Chondrocyte (in vitro differentiated cells): ENCODE measurements around the gene CPPED1. TPM values are rescaled to one million over a fixed set of nuclear protein-coding genes. Genes with fewer than 3 reads are reported as not detected.

Experiments
- DNase-seq: peaks from one replicate; pipeline ENCODE4 v3.0.0; 2021; ENCODE audit warnings: mixed read lengths, low spot score
- H3K27ac Mint-ChIP-seq: one replicate; pipeline ENCODE4 v1.8.0; 2021; ENCODE audit warnings: mild to moderate bottlenecking, moderate library complexity, mixed read lengths; ENCODE audit not compliant: unreplicated experiment
- H3K27me3 Mint-ChIP-seq: 2 replicates; pipeline ENCODE4 v1.8.0; 2021; ENCODE audit warnings: low read depth, mixed read lengths
- H3K36me3 Mint-ChIP-seq: 2 replicates; pipeline ENCODE4 v1.8.0; 2021; ENCODE audit warnings: low read depth, mixed read lengths
- H3K4me1 Mint-ChIP-seq: 2 replicates; pipeline ENCODE4 v1.8.0; 2021; ENCODE audit warnings: low read depth, mild to moderate bottlenecking, mixed read lengths
- H3K4me3 Mint-ChIP-seq: one replicate; pipeline ENCODE4 v1.8.0; 2021; ENCODE audit warnings: mild to moderate bottlenecking, moderate library complexity, mixed read lengths; ENCODE audit not compliant: unreplicated experiment
- H3K9me3 Mint-ChIP-seq: 2 replicates; pipeline ENCODE4 v1.8.0; 2021; ENCODE audit warnings: low read depth, mixed read lengths
- total RNA-seq: library from RNA; stranded (reverse); gene quantifications from 3 replicates; pipeline ENCODE4 v1.2.1, GENCODE V29; 2021
- TF ChIP-seq, protein P1 (sequence below): fragments of 200-600 bp; sonication (generic); IDR thresholded peaks from 2 replicates; pipeline ENCODE4 v1.5.0; 2021; ENCODE audit warnings: antibody characterized with exemption, mild to moderate bottlenecking, moderate library complexity

Gene CPPED1
- total RNA-seq, 1 donor from 2014 or later = 18.1 TPM

DNA sequence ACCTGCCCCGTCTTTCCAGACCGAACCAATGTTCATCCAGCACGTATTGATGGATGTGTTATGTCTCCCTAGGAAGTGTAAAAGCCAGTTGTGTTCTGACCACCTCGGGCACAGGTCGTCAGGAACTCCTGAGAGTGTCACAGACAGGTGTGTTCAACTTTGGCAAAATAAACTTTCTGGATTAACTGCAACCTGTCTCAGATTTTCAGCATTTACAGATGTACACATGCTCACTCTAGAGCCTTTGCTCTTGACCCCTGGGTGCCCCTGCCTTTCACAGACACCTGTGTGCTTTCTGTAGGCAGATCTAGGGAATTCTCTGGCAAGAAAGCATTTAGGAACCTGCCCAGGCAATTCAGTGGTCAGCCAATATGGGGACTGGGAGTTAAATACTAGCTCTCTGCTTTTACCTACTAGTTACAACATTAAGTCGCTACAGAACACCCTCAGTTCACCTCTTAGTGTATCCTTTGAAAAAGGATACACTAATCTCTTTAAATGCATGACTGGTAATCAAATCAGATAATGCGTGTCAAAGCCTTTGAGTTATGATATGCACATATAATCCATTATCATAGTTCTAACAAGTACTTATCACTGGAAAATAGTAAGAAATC is 188.9 kb downstream of the CPPED1 start:
- Mint-ChIP-seq H3K36me3 (no peaks in the 10 kb centered on the region), H3K4me3 (no peak overlapping the region)

DNA sequence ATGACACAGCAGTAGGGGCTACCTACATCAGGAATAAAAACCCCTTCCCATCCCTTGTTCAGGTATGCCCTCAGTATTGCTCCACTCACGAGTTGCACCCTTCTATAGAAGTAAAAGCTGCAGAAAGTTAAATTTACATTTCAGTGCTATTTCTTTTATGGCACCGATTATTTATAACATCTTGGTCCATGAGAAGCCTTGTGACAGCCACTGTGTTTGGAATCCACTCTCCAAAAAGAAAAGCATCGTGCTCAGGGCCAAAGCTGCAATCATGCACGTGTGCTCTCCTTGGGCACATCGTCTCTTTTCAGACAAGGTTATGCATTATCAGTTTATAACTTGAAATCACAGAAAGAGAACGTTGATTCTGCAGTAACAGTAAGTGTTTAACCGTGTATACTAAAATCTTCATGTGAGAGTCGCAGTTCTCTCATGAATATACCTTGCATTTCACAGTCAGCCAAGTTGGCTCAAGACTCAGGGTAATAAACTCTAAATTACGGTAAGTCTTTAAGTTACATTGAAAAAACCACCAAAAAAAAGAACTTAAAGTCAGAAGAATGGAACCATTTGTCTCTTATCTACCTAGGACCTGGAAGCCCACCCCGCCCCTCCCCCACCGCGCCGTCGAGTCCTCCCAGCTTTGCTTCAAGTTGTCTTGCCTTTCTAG is 189.6 kb downstream of the CPPED1 start:
- peaks cover under 1% of the 10 kb centered on the region for H3K4me1 Mint-ChIP-seq
- no peak overlapping the region for H3K27ac Mint-ChIP-seq
- DNase-seq = no peak
- H3K4me3 Mint-ChIP-seq = no peak overlapping the region
- TF ChIP-seq, protein P1, sequence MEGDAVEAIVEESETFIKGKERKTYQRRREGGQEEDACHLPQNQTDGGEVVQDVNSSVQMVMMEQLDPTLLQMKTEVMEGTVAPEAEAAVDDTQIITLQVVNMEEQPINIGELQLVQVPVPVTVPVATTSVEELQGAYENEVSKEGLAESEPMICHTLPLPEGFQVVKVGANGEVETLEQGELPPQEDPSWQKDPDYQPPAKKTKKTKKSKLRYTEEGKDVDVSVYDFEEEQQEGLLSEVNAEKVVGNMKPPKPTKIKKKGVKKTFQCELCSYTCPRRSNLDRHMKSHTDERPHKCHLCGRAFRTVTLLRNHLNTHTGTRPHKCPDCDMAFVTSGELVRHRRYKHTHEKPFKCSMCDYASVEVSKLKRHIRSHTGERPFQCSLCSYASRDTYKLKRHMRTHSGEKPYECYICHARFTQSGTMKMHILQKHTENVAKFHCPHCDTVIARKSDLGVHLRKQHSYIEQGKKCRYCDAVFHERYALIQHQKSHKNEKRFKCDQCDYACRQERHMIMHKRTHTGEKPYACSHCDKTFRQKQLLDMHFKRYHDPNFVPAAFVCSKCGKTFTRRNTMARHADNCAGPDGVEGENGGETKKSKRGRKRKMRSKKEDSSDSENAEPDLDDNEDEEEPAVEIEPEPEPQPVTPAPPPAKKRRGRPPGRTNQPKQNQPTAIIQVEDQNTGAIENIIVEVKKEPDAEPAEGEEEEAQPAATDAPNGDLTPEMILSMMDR = no peak
- no peaks in the 10 kb centered on the region for H3K9me3 Mint-ChIP-seq
- H3K36me3 Mint-ChIP-seq = no peaks in the 10 kb centered on the region
- H3K27me3 Mint-ChIP-seq = peaks cover 15% of the 10 kb centered on the region

More for the DNA sequence above, 188.9 kb downstream of the CPPED1 start:
- no peak for DNase-seq
- Mint-ChIP-seq H3K9me3 (no peaks in the 10 kb centered on the region), H3K27me3 (peaks cover 15% of the 10 kb centered on the region), H3K4me1 (peaks cover 6% of the 10 kb centered on the region), H3K27ac (no peak overlapping the region)
- TF ChIP-seq, protein P1 = no peak

DNA sequence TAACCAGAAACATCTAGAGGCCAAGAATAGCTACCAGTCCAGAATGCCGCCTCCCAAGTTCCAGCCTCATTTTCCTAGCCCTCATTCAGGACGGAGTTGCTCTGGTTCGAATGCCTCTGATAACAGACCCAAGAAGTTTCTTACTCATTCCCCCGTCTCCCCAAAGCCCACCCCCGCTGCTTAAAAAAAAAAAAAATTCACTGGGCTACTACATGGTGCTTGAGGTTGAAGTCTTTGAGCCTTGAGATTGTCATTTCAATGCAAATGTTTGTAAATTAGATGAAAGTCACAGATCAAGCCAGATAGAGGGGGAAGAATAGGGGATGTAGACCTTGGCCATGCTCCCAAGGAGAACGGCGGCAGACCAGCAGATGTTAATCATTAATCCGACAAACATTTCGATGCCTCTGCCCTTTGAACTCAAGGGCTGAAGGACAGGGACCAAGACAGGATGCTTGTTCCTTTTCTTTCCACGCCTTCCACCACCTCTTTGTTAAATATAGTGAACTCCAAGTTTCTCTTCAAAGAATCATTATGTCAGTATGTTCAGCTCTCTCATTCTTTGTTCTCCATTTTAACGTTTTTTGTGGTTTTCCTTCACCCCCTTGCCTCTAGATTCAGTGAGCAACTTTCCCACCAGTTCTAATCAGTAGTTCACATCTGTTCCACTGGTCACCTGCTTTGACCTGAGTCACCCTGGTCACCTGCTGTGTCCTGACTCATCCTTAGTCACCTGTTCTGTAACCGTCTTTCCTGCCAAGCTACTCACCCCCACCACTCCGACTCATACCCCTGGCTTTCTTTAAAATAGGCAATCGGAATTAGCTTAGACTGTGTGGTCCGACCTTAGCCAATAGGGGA is 190.3 kb downstream of the CPPED1 start:
- TF ChIP-seq, protein P1 = no peak
- peaks cover 15% of the 10 kb centered on the region for H3K27me3 Mint-ChIP-seq
- no peak for DNase-seq
- no peak overlapping the region for H3K4me3 Mint-ChIP-seq
- H3K27ac Mint-ChIP-seq = no peak overlapping the region
- peaks cover 3% of the 10 kb centered on the region for H3K9me3 Mint-ChIP-seq
- H3K36me3 Mint-ChIP-seq = no peaks in the 10 kb centered on the region
- H3K4me1 Mint-ChIP-seq = no peaks in the 10 kb centered on the region

DNA sequence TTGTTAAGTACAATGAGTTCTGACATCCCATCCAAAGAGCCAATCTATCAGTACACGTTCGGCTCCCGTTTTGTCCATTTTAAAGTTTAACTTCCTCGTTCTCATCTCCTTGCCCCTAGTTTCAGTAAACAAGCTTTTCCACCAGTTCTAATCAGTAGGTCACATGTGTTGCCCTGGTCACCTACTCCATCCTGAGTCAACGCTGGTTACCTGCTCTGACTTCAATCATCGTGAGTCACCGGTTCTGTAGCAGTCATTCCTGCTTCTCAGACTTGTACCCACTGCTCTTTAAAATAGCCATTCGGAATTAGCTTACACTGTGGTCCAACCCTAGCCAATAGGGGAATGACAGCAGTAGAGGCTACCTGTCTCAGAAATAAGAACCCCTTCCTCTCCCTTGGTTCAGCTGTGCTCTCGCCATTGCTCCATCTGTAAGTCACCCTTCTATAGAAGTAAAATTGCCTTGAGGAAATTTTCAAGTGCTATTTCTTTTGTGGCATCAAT is 191.0 kb downstream of the CPPED1 start:
- Mint-ChIP-seq H3K4me1 (no peaks in the 10 kb centered on the region), H3K36me3 (no peaks in the 10 kb centered on the region), H3K27ac (no peak overlapping the region), H3K27me3 (peaks cover 15% of the 10 kb centered on the region), H3K9me3 (peaks cover 10% of the 10 kb centered on the region), H3K4me3 (no peak overlapping the region)
- TF ChIP-seq, protein P1 = no peak
- no peak for DNase-seq
